ENCODE data around the gene EDNRA. TPM values are rescaled to one million over a fixed set of nuclear protein-coding genes. Genes with fewer than 3 reads are reported as not detected.

EDNRA gene
- total and polyA plus RNA-seq, 2 of the 8 experiments (the other 6 are each of a cell fraction or from before 2014, with no cell fraction given): 1.7 to 3.3 TPM

DNA sequence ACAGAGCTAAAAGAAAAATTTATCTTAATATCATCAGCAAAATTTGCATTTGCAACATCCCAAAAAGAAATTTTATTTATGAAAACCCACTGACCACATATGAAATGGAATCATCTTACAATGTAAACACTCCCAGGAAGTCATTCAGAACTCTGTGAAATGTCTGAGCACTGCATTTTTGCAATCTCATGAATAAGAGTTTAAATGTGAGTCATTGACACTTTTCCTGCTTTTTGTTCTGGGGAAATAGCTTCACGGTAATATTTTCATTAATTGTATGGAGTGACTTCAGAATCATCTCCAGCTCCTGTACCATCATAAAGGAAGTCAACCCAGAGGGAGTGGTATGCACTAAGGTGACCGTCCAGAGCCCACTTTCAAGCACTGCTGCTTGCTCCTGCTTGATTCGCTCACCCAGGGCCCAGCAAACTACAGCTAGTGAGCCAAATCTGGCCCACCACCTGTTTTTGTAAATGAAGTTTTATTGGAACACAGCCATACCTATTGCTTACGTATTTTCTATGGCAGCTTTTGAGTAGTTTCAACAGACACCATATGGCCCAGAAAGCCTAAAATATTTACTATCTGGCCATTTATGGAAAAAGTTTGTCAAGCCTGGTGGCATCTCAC is 17.2 kb downstream of the EDNRA start (continued):
- TF ChIP-seq GABPA (IDR thresholded peaks at IDR 0.05; ENCODE audit: borderline replicate concordance, insufficient read depth, low read length): no peak
- TF ChIP-seq, protein P1, sequence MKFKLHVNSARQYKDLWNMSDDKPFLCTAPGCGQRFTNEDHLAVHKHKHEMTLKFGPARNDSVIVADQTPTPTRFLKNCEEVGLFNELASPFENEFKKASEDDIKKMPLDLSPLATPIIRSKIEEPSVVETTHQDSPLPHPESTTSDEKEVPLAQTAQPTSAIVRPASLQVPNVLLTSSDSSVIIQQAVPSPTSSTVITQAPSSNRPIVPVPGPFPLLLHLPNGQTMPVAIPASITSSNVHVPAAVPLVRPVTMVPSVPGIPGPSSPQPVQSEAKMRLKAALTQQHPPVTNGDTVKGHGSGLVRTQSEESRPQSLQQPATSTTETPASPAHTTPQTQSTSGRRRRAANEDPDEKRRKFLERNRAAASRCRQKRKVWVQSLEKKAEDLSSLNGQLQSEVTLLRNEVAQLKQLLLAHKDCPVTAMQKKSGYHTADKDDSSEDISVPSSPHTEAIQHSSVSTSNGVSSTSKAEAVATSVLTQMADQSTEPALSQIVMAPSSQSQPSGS (IDR thresholded peaks at IDR 0.05; ENCODE audit: low read length): no peak
- TF ChIP-seq SUZ12 (IDR thresholded peaks at IDR 0.05; ENCODE audit: low read length): no peak
- TF ChIP-seq TEAD4 (IDR thresholded peaks at IDR 0.05; ENCODE audit: low read depth, low read length): no peak
- TF ChIP-seq CEBPB (IDR thresholded peaks at IDR 0.05; ENCODE audit: low read depth, low read length): no peak
- TF ChIP-seq SRF (IDR thresholded peaks at IDR 0.05; ENCODE audit: low read depth, low read length): no peak
- TF ChIP-seq FOSL1 (IDR thresholded peaks at IDR 0.05; ENCODE audit: insufficient read depth, low read depth, low read length): no peak
- TF ChIP-seq SP1 (IDR thresholded peaks at IDR 0.05; ENCODE audit: low read depth, low read length): no peak
- TF ChIP-seq EGR1 (IDR thresholded peaks at IDR 0.05; ENCODE audit: borderline replicate concordance, low read depth, low read length): no peak

Data from H1 (cell line).